GM18907 (cell line): ENCODE results near the gene ENDOV.

Source experiments
- ATAC-seq: cut with Tn5 transposase; IDR thresholded peaks from one replicate; pipeline ENCODE4 v1.9.1; 2021; ENCODE audit warnings: mild to moderate bottlenecking, moderate library complexity; ENCODE audit not compliant: unreplicated experiment

ENDOV gene

DNA sequence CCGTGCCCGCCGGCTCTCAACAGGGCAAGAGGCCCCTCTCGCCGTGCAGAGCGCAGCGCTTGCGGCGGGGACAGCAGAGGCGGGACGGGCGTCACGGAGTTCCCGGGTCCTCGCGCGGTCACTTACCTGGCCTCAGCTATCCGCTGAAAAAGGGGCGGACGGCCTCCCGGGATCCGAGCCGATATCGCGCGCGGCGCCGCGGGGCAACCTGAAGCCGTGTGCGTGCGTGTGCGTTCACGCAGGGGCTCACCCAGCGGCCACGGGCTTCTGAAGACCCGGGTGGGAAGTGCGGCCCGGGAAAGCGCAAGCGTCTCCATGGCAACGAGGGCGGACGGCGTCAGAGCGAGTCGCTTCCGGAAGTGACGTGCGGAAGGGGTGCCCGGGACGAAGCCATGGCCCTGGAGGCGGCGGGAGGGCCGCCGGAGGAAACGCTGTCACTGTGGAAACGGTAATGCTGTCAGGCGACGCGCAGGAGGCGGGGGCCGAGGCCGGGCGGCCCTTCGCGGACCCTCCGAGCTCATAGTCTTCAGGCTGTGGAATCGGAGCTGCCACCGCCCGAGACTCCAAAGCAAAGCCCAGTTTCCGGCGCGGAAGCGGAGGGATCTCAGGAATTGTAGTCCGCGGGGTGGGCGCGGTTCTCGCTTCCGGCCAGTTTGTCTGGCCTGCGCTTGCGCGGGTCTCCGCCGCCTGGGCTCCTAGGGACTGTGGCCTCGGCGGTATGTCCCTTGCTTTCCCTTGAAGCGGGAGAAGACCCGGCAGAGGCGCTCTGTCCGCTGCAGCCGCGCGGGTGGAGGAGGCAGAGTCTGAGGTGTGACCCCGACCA lies at the start of gene ENDOV:
Gene ENDOV, plus strand, starts transcription at position 365 of the 823 bp plus-strand sequence. Its CDS starts 28 bp downstream, at position 393.
- peak; percentile 87 for ATAC-seq

- ATAC-seq, result no peak
Measured at GRCh38 chr17:80365983-80366382, 49.0 kb upstream of the ENDOV start.

DNA sequence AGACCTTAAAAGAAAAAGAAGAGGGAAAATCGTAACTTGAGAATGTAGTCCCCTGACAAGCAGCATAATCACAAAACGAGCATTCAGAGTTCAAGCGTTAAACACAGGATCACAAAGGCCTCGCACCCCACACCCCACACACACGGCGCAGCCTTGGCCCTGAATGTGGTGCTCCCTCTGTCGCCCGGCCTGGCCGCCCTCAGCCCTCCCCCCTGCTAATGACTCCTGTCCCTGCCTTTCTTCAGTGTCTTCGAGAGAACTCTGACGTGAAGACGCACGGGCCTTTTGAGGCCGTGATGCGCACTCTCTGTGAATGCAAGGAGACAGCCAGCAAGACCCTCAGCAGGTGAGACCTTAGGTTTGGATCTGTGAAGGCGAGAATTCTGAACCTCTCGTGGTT lies 47.5 kb upstream of the ENDOV start:
- no peak for ATAC-seq

GRCh38 chr17:80371196-80371595 lies 43.8 kb upstream of the ENDOV start:
- no peak for ATAC-seq

- no peak for ATAC-seq
Measured at GRCh38 chr17:80372456-80372855, 42.5 kb upstream of the ENDOV start.

DNA sequence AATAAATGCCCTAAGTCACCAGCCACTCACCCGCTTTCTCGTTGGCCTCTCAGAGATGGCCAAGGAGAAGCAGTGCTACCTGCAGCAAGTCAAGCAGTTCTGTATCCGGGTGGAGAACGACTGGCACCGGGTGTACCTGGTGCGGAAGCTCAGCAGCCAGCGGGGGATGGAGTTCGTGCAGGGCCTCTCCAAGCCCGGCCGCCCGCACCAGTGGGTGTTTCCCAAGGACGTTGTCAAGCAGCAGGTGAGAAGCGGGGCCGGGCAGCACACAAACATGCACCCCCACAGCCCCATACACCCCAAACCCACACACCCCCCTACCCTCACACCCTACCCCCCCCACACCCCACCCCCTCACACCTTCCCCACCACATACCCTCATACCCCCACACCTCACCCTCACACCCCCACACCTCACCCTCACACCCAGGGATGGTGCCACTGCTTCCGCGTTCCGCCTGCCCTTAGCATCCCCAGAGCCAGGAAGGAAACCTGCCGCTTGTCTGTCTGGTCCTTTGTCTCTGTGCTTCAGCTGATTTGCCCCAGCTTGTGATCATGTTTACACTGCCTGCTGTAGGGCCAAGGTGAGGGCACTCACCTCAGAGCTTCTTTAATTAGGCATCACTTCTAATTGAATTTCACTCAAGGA lies 41.9 kb upstream of the ENDOV start:
- no peak for ATAC-seq

DNA sequence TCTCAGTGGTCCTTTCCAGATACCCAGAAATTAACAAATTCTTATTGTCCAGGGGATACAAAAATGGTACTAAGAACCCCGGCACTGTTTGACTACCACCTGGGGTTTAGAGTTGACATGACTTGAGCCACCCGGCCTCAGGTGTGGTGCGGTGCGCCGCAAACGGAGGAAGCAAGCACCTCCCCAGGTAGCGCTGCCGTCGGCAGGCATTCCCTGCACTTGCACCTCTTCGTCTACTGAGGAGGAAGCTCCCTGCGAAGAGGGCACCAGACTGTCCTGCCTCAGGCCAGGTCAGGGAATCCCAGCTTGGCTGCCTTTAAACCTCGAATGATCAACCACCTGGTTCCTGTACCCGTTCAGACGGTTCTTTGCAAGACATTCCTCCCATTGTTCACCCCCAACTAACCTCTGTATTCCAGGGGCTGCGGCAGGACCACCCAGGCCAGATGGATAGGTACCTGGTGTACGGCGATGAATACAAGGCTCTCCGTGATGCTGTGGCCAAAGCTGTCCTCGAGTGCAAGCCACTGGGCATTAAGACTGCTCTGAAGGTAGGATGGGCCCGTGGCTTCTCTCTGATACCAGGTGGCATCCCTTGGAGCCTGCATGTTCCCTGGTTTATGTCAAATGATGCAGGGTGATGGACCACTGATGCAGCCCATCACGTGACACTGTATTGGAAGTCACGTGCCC lies 40.8 kb upstream of the ENDOV start:
- no peak for ATAC-seq

GRCh38 chr17:80374732-80375585 lies 40.0 kb upstream of the ENDOV start:
- ATAC-seq, result no peak

- ATAC-seq, result no peak
Measured at GRCh38 chr17:80376531-80376930, 38.4 kb upstream of the ENDOV start.

- ATAC-seq, result no peak
Measured at GRCh38 chr17:80377798-80378197, 37.2 kb upstream of the ENDOV start.

- no peak for ATAC-seq
Measured at GRCh38 chr17:80379348-80379747, 35.6 kb upstream of the ENDOV start.

- no peak for ATAC-seq
Measured at GRCh38 chr17:80380068-80380467, 34.9 kb upstream of the ENDOV start.

- ATAC-seq, result no peak
Measured at GRCh38 chr17:80380555-80381002, 34.4 kb upstream of the ENDOV start.

DNA sequence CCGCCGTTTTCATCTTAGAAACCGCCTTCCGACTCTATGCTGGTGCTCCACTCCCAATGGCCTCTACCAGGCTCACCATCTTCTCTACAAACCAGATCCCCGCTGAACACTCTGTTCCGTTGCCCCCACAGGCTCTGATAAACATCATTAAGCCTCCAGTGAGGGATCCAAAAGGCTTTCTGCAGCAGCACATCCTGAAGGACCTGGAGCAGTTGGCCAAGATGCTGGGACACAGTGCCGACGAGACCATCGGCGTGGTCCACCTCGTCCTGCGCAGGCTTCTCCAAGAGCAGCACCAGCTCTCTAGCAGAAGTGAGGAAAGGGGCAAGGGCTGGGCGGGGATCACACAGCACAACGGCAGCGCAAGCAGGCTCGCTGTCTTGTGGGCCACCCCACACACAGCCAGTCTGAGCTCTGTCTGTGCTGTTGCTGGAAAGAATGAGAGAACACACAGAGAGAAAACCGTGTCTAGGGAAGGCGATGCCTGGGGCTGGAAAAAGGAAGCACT lies 33.5 kb upstream of the ENDOV start:
- ATAC-seq, result no peak

DNA sequence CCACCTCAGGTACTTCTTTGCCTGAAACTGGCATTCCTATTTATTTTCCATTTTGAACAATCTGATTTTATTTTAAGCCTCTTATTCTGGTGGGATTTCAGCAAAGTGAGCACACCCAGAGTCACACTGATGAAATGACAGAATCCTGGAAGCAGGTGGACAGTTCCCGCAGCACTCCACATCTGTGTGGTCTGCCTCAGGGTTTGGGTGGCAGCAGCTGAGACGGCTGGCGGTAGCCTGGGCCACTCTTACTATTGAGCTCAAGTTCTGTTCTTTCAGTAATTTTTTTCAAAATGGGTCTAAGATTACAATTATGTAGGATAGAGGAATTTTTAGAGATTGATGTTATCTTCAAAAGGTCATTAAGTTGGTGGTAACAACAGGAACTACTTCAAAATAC lies 32.5 kb upstream of the ENDOV start:
- no peak for ATAC-seq

DNA sequence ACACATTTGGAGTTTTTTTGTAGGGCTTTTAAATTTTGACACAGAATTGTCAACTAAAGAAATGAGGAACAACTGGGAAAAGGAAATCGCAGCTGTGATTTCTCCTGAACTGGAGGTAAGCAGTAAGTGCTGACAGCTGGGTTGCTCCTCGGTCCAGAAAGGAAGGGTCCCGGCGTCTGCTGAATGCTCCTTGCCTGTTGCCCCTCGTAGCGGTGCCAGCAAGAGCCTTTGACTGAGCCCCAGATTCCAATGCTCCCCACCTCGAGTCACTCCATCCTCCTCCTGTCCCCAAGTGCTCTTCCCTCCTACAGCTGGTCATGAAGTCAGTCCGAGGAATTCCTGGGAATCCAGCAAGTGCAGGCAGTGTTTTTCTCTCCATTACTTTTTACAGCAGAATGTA lies 32.0 kb upstream of the ENDOV start:
- ATAC-seq, result no peak

DNA sequence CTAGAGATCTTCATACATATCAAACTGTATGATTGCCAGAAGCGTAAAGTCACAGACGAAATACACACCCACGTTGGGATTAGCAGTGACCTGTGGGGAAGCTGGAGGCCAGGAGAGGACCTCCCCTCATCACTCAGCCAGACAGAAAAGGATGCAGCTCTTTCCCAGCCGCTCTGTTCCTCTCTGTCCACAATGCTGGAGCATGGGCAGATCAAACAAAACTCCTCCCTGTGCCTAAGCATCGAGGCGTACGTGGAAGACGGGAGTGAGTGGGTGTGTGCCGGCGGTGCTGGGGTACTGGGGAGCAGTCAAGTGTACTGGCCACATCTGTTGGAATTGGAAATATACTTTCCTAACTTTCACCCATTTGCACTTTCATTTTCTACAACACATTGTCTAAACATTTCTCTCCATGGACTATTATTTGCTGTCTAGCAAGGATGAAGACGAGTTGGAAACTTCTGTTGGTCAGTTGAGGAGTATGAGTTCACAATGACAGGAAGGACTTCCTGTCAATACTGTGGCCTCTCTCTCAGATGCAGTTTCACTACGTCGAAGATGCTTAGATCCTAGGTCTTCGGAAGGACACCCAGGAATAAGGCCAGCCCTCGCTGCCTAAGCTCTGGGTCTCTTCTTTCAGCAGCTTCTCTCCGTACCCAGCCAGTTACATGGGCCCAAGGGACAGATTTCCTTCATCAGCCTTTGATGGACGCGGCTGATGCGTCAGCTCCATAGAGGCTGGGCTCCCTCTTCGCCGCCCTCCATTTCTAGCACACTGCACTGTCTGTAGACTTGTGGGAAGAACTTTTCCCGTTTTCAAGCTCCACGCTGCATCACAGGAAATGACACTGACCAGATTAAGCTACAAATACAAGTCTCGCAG lies 30.6 kb upstream of the ENDOV start:
- ATAC-seq, result no peak

- no peak for ATAC-seq
Measured at GRCh38 chr17:80385046-80385445, 29.9 kb upstream of the ENDOV start.

DNA sequence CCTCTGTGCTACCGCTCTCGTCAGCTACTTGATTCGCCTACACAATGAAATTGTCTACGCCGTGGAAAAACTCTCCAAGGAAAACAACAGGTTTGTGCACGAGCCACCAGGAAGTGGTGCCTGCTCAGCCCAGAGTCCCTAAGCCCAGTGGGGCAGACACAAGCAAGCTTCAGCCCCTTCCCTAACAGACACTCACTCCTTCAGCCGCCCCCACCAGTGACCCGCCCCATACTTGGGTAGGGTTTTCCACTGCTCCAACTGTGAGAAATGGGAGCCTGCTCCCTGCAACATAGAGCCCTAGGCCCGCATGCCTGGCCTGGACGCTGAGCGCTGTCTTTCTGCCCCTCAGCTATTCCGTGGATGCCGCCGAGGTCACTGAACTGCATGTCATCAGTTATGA lies 28.6 kb upstream of the ENDOV start:
- no peak for ATAC-seq

GRCh38 chr17:80387071-80387470 lies 27.9 kb upstream of the ENDOV start:
- ATAC-seq, result no peak
